ENCODE measurements around the gene UBAP2.
A peak's percentile ranks its signal among the peaks of the same experiment; 100 is the strongest.

The UBAP2 gene

GRCh38 chr9:33921967-33922895 is 126.5 kb downstream of the UBAP2 start:
- no peak for DNase-seq

GRCh38 chr9:33919276-33919897 is 129.3 kb downstream of the UBAP2 start:
- no peak for DNase-seq

- no peak for DNase-seq
Observed at GRCh38 chr9:33917036-33917435, 131.7 kb downstream of the UBAP2 start.

- DNase-seq: no peak
Observed at GRCh38 chr9:33914887-33915628, 133.6 kb downstream of the UBAP2 start.

GRCh38 chr9:33913541-33913940 is 135.1 kb downstream of the UBAP2 start:
- no peak for DNase-seq

- no peak for DNase-seq
Observed at GRCh38 chr9:33908749-33909148, 139.9 kb downstream of the UBAP2 start.

- no peak for DNase-seq
Observed at GRCh38 chr9:33908114-33908513, 140.6 kb downstream of the UBAP2 start.

- no peak for DNase-seq
Observed at GRCh38 chr9:33907347-33907746, 141.3 kb downstream of the UBAP2 start.

GRCh38 chr9:33906769-33907168 is 141.9 kb downstream of the UBAP2 start:
- DNase-seq: no peak

GRCh38 chr9:33905137-33905536 is 143.6 kb downstream of the UBAP2 start:
- no peak for DNase-seq

GRCh38 chr9:33903157-33903780 is 145.4 kb downstream of the UBAP2 start:
- no peak for DNase-seq

GRCh38 chr9:33894316-33894715 is 154.4 kb downstream of the UBAP2 start:
- no peak for DNase-seq

GRCh38 chr9:33893861-33894260 is 154.8 kb downstream of the UBAP2 start:
- DNase-seq: no peak

- DNase-seq: no peak
Observed at GRCh38 chr9:33885948-33886347, 162.7 kb downstream of the UBAP2 start.

- peak; percentile 39 for DNase-seq
Observed at GRCh38 chr9:33884856-33885701, 163.6 kb downstream of the UBAP2 start.

GRCh38 chr9:33881635-33882034 is 167.1 kb downstream of the UBAP2 start:
- no peak for DNase-seq

GRCh38 chr9:33880211-33881089 is 168.2 kb downstream of the UBAP2 start:
- DNase-seq: no peak

- no peak for DNase-seq
Observed at GRCh38 chr9:33878691-33879366, 169.9 kb downstream of the UBAP2 start.

- no peak for DNase-seq
Observed at GRCh38 chr9:33877727-33878489, 170.8 kb downstream of the UBAP2 start.
